Measurements from ENCODE around the gene COL6A1. TPM values are rescaled to one million over a fixed set of nuclear protein-coding genes. Genes with fewer than 3 reads are reported as not detected.

The COL6A1 gene
- total and polyA plus RNA-seq, 2 experiments from 2014 or later, result 296 to 592 TPM

DNA sequence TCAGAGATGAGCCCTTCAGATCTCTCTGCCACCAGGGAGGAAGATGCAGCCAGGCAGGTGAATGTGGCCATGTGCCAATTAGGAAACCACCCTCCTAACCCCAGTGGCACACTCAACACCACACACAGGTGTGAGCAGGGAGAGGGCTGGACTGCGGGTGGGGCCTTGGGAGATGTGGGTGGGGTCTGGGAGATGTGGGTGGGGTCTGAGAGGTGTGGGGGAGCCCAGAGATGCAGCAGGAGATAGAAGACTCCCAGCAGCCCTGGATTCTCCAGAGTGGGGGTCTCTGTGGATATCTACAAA lies 43.2 kb upstream of the COL6A1 start:
- H3K9me2 ChIP-seq (replicated peaks; ENCODE audit: insufficient read depth), result no peaks in the 10 kb centered on the region
- H3K27me3 ChIP-seq, result no peaks in the 10 kb centered on the region
- H2AFZ ChIP-seq, result no peak overlapping the region
- H4K20me1 ChIP-seq (ENCODE audit: insufficient read depth, poor library complexity, severe bottlenecking), result no peaks in the 10 kb centered on the region
- no peak for DNase-seq (ENCODE audit: low spot score)
- no peaks in the 10 kb centered on the region for H3K4me1 ChIP-seq (ENCODE audit: insufficient read depth)
- no peak for TF ChIP-seq EZH2phosphoT487 (IDR thresholded peaks at IDR 0.05; ENCODE audit: low read depth, severe bottlenecking, unreplicated experiment)
- TF ChIP-seq EZH2 (IDR thresholded peaks at IDR 0.05; ENCODE audit: borderline replicate concordance), result no peak
- no peak for TF ChIP-seq CTCF (IDR thresholded peaks at IDR 0.05; ENCODE audit: poor library complexity)
- H3K9me3 ChIP-seq (ENCODE audit: low read depth), result no peaks in the 10 kb centered on the region
- no peak overlapping the region for H3K27ac ChIP-seq
- H3K79me2 ChIP-seq, result no peaks in the 10 kb centered on the region
- no peak overlapping the region for H3K4me2 ChIP-seq
- H3K36me3 ChIP-seq (replicated peaks; ENCODE audit: insufficient read depth, low read depth), result no peaks in the 10 kb centered on the region
- WGBS (ENCODE audit: low lambda C conversion rate, missing lambda C conversion rate), result 71% methylated on average over 1 of the region's 1 CpG
- no peak overlapping the region for H3K4me3 ChIP-seq

DNA sequence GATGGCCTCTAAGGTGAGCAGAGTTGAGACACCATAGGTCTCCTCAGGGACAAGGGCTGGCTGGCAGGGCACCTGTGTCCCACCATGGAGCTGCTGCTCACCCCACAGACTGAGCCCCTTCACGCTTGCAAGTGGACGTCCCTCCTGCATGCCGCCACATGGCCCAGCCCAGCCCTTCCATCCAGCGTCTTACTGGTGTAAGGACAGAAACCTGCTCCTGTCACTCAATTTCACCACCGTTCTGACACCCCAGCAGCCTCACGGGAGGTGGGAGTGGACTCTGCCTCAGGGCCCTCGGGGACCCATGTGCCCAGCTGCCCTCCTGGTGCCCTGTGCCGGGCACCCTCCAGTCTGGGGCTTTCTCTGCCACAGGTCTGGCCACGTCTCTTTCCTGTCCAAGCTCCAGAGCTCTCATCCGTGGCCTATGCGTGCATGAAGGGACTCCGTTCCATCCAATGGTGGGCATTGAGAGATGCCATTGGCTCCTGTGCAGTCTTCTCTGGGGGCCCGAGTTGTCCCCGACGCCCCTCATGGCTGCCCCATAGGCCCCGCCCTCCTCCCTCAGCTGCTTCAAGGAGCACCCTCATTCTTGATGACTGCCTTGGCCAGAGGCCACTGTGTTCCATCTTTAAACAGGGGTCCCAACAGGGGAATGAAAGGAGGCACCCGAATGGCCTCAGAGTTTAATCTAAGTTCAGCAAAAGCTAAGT lies 42.6 kb upstream of the COL6A1 start:
- 91% methylated on average over 17 of the region's 17 CpGs for WGBS (ENCODE audit: low lambda C conversion rate, missing lambda C conversion rate)
- H3K36me3 ChIP-seq (replicated peaks; ENCODE audit: insufficient read depth, low read depth), result no peaks in the 10 kb centered on the region
- H3K27me3 ChIP-seq, result no peaks in the 10 kb centered on the region
- H3K27ac ChIP-seq, result no peak overlapping the region
- H3K4me3 ChIP-seq, result no peak overlapping the region
- H3K9me2 ChIP-seq (replicated peaks; ENCODE audit: insufficient read depth), result no peaks in the 10 kb centered on the region
- H3K4me1 ChIP-seq (ENCODE audit: insufficient read depth), result no peaks in the 10 kb centered on the region
- DNase-seq (ENCODE audit: low spot score), result no peak
- no peak for TF ChIP-seq EZH2 (IDR thresholded peaks at IDR 0.05; ENCODE audit: borderline replicate concordance)
- TF ChIP-seq EZH2phosphoT487 (IDR thresholded peaks at IDR 0.05; ENCODE audit: low read depth, severe bottlenecking, unreplicated experiment), result no peak
- no peak for TF ChIP-seq CTCF (IDR thresholded peaks at IDR 0.05; ENCODE audit: poor library complexity)
- H3K9me3 ChIP-seq (ENCODE audit: low read depth), result no peaks in the 10 kb centered on the region
- H3K4me2 ChIP-seq, result no peak overlapping the region
- H4K20me1 ChIP-seq (ENCODE audit: insufficient read depth, poor library complexity, severe bottlenecking), result no peaks in the 10 kb centered on the region
- H3K79me2 ChIP-seq, result no peaks in the 10 kb centered on the region
- no peak overlapping the region for H2AFZ ChIP-seq

DNA sequence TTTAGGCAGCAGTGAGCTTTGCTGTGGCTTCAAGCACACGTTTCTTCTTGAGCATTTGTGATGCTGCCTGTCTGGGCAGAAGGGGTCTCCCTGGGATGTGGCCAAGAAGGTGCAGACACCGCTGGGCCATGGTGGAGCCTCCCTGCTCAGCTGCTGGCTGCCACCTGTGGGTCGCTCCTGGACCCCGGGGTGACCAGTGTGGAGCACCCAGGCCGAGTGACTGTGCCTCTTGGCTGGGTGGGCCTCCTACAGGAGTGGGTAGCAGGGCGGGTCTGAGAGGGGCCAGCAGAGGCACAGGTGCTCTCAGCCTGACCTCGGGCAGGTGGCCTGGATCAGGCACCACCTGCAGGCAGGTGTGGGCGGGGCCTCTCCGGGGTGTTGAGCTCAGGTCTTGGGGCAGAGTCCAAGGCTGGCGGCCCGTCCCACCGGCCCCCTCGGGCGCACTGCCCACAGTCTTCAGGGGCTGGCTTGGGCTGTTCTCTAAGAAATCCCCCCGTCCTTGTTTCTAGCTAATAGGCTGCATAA lies 42.0 kb upstream of the COL6A1 start:
- Histone ChIP-seq H3K4me2 (no peak overlapping the region), H3K4me1 (ENCODE audit: insufficient read depth) (no peaks in the 10 kb centered on the region), H2AFZ (no peak overlapping the region), H3K9me2 (replicated peaks; ENCODE audit: insufficient read depth) (no peaks in the 10 kb centered on the region), H3K27ac (no peak overlapping the region), H3K79me2 (no peaks in the 10 kb centered on the region), H3K4me3 (no peak overlapping the region), H3K36me3 (replicated peaks; ENCODE audit: insufficient read depth, low read depth) (no peaks in the 10 kb centered on the region), H3K27me3 (no peaks in the 10 kb centered on the region), H4K20me1 (ENCODE audit: insufficient read depth, poor library complexity, severe bottlenecking) (no peaks in the 10 kb centered on the region), H3K9me3 (ENCODE audit: low read depth) (no peaks in the 10 kb centered on the region)
- TF ChIP-seq EZH2 (IDR thresholded peaks at IDR 0.05; ENCODE audit: borderline replicate concordance) (no peak), CTCF (IDR thresholded peaks at IDR 0.05; ENCODE audit: poor library complexity) (no peak), EZH2phosphoT487 (IDR thresholded peaks at IDR 0.05; ENCODE audit: low read depth, severe bottlenecking, unreplicated experiment) (no peak)
- DNase-seq (ENCODE audit: low spot score), result no peak
- 95% methylated on average over 15 of the region's 15 CpGs for WGBS (ENCODE audit: low lambda C conversion rate, missing lambda C conversion rate)

Data from hepatocyte (in vitro differentiated cells).